Lung (tissue), 12 donors: ENCODE data around the gene TMEM218. TPM values are rescaled to one million over a fixed set of nuclear protein-coding genes. Genes with fewer than 3 reads are reported as not detected.
A peak's percentile ranks its signal among the peaks of the same experiment; 100 is the strongest.

Experiments used
- ATAC-seq: fragments of 200-7000 bp; cut with Tn5 transposase; one replicate; pipeline ENCODE4 v1.9.1; 2020; ENCODE audit warnings: moderate number of reproducible peaks; ENCODE audit not compliant: insufficient read depth, low FRiP score
- DNase-seq, 3 donors: peaks; one replicate each; pipeline ENCODE4 v3.0.0-alpha.2; 2013 to 2017
- H3K27ac ChIP-seq, 2 donors: one replicate each; pipeline ENCODE4 v1.5.1; 2013; ENCODE audit warnings: mild to moderate bottlenecking in 2 of 2, moderate library complexity in 2 of 2, control low read depth in 1 of 2, inconsistent platforms in 1 of 2, low read depth in 1 of 2, low read length in 1 of 2
- H3K27me3 ChIP-seq, 3 donors: one replicate each; pipeline ENCODE4 v1.5.1; 2013; ENCODE audit warnings: low read length in 2 of 3; ENCODE audit not compliant: control insufficient read depth in 3 of 3, insufficient read depth in 3 of 3
- H3K36me3 ChIP-seq, 4 donors: one replicate each; pipeline ENCODE4 v1.5.1; 2013; ENCODE audit warnings: low read length in 4 of 4, mild to moderate bottlenecking in 1 of 4, moderate library complexity in 1 of 4; ENCODE audit not compliant: control insufficient read depth in 4 of 4, insufficient read depth in 4 of 4
- H3K4me1 ChIP-seq, 5 donors: one replicate each; pipeline ENCODE4 v1.5.1; 2013; ENCODE audit warnings: low read length in 5 of 5, mild to moderate bottlenecking in 2 of 5, moderate library complexity in 1 of 5; ENCODE audit not compliant: control insufficient read depth in 5 of 5, insufficient read depth in 5 of 5
- H3K4me3 ChIP-seq: one replicate; pipeline ENCODE4 v1.5.1; 2013; ENCODE audit warnings: mild to moderate bottlenecking, control low read depth, moderate library complexity
- H3K9ac ChIP-seq, 2 donors: one replicate each; pipeline ENCODE4 v1.5.1; 2013; ENCODE audit warnings: low read length in 2 of 2, control low read depth in 1 of 2; ENCODE audit not compliant: insufficient read depth in 1 of 2
- H3K9me3 ChIP-seq, 4 donors: one replicate each; pipeline ENCODE4 v1.5.1; 2013; ENCODE audit warnings: low read length in 3 of 4, mild to moderate bottlenecking in 1 of 4, moderate library complexity in 1 of 4; ENCODE audit not compliant: control insufficient read depth in 4 of 4, insufficient read depth in 3 of 4
- WGBS, 2 donors: extraction: QIAGEN DNeasy Blood & Tissue Kit; methylation state at CpG; one replicate each; pipeline ENCODE4 v1.1.7; 2013; 5-methylcytosine and 5-hydroxymethylcytosine counted together
- polyA plus RNA-seq, 2 donors: library from polyadenylated mRNA; stranded (reverse); fragments of 200-250 nt; gene quantifications; one replicate each; pipeline ENCODE4 v1.2.1, GENCODE V29; 2013
- total RNA-seq, 2 donors: library from RNA; depleted of rRNA in 1 of 2; stranded (reverse); fragments of >200 nt in 1 of 2; gene quantifications; one replicate each; pipeline ENCODE4 v1.2.1, GENCODE V29; 2014 to 2021
- TF ChIP-seq, protein P1 (sequence below): IDR thresholded peaks from 2 replicates; pipeline ENCODE4 v1.5.1; 2012; ENCODE audit warnings: mild to moderate bottlenecking; ENCODE audit errors: control extremely low read depth, extremely low read depth
- donor health status: control.
- donor health status: control.
- donor health status: Bipolar disorder and iron deficiency.
- donor health status: healthy.
- donor health status: DM: yes; HTN: yes; CAD: no.

TMEM218 gene
- total and polyA plus RNA-seq, 4 donors = 23.3 to 39.9 (median 27.4) TPM

DNA sequence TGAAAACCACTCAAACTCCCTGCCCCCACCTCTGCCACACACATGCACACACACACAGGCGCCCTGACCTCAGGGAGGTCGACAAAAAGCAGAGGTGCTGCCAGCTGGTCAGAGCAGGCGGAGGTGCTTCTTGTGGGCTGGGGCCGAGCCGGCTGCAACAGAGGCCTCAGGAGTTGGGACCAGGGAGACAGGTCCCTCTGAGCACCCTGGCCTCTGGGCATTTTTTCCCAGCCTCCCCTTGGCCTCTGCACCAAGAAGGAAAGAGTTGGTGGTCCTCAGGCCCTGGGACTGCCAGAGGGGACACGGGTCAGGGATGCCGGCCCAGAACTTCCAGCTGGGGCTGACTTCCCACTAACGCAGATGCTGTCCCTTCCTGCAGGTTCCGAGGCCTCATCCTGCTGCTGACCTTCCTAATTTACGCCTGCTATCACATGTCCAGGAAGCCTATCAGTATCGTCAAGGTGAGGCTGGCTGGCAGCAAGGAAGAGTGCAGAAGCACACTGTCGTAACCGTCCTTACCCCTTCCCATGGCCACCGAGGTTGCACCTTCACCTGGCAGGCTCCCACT lies 35.0 kb downstream of the TMEM218 start:
- 85 to 89% methylated on average over 14 of the region's 14 CpGs for WGBS, 2 donors
- H3K36me3 ChIP-seq = no peaks in the 10 kb centered on the region
- peaks cover 0 to under 1% (median 0%) of the 10 kb centered on the region in 5 donors for H3K4me1 ChIP-seq
- TF ChIP-seq, protein P1, sequence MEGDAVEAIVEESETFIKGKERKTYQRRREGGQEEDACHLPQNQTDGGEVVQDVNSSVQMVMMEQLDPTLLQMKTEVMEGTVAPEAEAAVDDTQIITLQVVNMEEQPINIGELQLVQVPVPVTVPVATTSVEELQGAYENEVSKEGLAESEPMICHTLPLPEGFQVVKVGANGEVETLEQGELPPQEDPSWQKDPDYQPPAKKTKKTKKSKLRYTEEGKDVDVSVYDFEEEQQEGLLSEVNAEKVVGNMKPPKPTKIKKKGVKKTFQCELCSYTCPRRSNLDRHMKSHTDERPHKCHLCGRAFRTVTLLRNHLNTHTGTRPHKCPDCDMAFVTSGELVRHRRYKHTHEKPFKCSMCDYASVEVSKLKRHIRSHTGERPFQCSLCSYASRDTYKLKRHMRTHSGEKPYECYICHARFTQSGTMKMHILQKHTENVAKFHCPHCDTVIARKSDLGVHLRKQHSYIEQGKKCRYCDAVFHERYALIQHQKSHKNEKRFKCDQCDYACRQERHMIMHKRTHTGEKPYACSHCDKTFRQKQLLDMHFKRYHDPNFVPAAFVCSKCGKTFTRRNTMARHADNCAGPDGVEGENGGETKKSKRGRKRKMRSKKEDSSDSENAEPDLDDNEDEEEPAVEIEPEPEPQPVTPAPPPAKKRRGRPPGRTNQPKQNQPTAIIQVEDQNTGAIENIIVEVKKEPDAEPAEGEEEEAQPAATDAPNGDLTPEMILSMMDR = no peak
- H3K27ac ChIP-seq = no peak overlapping the region
- no peak overlapping the region for H3K9ac ChIP-seq
- no peaks in the 10 kb centered on the region for H3K9me3 ChIP-seq
- H3K4me3 ChIP-seq = no peak overlapping the region
- DNase-seq = peak in 1 of 3 donors; percentile 9
- no peaks in the 10 kb centered on the region for H3K27me3 ChIP-seq
- no peak for ATAC-seq

DNA sequence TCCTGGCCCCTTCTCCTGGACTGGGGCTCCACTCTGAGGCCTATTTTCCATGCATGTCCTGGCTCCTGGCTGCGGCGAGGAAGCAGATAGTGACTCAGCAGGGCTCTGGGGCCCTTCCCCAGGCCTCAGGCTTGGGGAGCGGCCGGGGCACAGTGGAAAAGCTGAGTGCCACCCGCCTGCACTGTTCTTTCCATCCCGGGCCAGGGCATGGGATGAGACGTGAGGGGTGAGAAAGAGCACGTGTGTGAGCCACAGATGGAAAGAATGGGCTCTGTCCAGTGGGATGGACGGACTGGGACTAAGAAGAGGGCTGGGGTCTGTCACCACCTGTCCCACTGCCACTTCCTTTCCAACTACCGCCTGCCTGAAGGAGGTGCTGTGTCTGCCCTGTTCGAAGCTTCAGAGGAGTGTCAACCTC lies 35.5 kb downstream of the TMEM218 start:
- DNase-seq (peak in 1 of 3 donors; percentile 4), ATAC-seq (no peak)
- Histone ChIP-seq H3K36me3 (no peaks in the 10 kb centered on the region), H3K4me3 (no peak overlapping the region), H3K4me1 (peaks cover 0 to 4% (median 0%) of the 10 kb centered on the region in 5 donors), H3K27me3 (no peaks in the 10 kb centered on the region), H3K27ac (no peak overlapping the region), H3K9me3 (no peaks in the 10 kb centered on the region), H3K9ac (no peak overlapping the region)
- 80 to 82% methylated on average over 11 of the region's 11 CpGs for WGBS, 2 donors
- TF ChIP-seq, protein P1 = no peak

DNA sequence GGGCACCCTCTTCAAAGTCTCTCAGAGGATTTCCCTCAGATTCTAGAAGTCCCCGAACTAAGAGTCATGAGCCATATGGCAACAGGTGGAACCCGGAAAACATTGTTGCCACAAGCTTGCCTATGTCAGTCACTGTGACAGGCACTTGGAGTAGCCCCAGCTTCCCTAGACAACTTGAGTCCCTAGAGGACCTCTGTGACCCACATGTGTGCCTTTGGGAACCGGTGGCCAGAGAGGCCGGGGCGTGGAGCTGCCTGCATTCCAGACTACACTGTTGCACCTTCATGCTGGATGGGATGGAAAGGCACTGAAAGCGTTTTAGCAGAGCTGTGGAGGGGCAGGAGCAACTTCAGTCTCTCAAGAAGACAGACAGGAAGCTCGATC lies 36.2 kb downstream of the TMEM218 start:
- ATAC-seq (no peak), DNase-seq (peak in 1 of 3 donors; percentile 11)
- H3K27me3 ChIP-seq = no peaks in the 10 kb centered on the region
- TF ChIP-seq, protein P1 = no peak
- 81 to 90% methylated on average over 7 of the region's 7 CpGs for WGBS, 2 donors
- no peaks in the 10 kb centered on the region for H3K36me3 ChIP-seq
- no peak overlapping the region for H3K4me3 ChIP-seq
- H3K4me1 ChIP-seq = peaks cover 0 to 6% (median 0%) of the 10 kb centered on the region in 5 donors
- no peaks in the 10 kb centered on the region for H3K9me3 ChIP-seq
- H3K9ac ChIP-seq = no peak overlapping the region
- no peak overlapping the region for H3K27ac ChIP-seq
